Liver (tissue), 3 donors: ENCODE results near the gene GRIA1.

ENCODE experiments used
- FOXA2 ChIP-seq: IDR thresholded peaks from 2 replicates; pipeline ENCODE4 v1.6.1; 2016; ENCODE audit warnings: antibody characterized with exemption
- JUND ChIP-seq, 2 donors: IDR thresholded peaks; 2 replicates each; pipeline ENCODE4 v1.6.1; 2016; ENCODE audit warnings: antibody characterized with exemption in 2 of 2
- NR2F2 ChIP-seq: IDR thresholded peaks from 2 replicates; pipeline ENCODE4 v1.6.1; 2016; ENCODE audit warnings: antibody characterized with exemption
- RAD21 ChIP-seq, 2 donors: IDR thresholded peaks; 2 replicates each; pipeline ENCODE4 v1.6.1; 2016; ENCODE audit warnings: antibody characterized with exemption in 2 of 2, mild to moderate bottlenecking in 2 of 2
- SP1 ChIP-seq: IDR thresholded peaks from 2 replicates; pipeline ENCODE4 v1.6.1; 2018; ENCODE audit warnings: antibody characterized with exemption, mild to moderate bottlenecking
- TF ChIP-seq, protein P1 (sequence below): fragments of 150-350 bp; IDR thresholded peaks from 2 replicates; pipeline ENCODE4 v1.5.1; 2017; ENCODE audit warnings: improper control_type of control experiment, low read depth, low read length; ENCODE audit not compliant: missing input control
- TF ChIP-seq, protein P2 (sequence below): IDR thresholded peaks from 2 replicates; pipeline ENCODE4 v1.6.1; 2016; ENCODE audit warnings: antibody characterized with exemption, mild to moderate bottlenecking
- TF ChIP-seq, protein P3 (sequence below): IDR thresholded peaks from 2 replicates; pipeline ENCODE4 v1.6.1; 2016; ENCODE audit warnings: antibody characterized with exemption
- donor health status: healthy.
- donor health status: healthy.

DNA sequence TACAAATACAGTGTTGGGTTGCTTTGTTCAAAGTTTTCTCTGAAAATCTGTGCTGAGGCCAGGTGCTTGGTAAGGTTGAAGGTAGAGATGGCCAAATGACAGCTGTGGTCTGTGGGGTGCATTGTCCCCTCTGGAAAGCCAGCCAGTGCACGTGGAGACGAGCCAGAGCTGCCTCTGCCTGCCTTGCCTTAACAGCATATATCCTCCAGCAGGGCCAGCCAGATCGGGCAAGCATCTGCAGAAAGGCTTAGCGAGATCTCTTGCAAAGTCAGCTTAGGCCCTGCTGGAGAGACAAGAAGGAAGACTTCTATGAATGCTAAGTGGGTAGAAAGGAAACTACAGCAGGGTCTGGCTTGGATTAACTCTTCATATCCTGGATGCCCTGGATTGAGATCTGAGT is 49.5 kb downstream of the GRIA1 start:
- TF ChIP-seq, protein P1, sequence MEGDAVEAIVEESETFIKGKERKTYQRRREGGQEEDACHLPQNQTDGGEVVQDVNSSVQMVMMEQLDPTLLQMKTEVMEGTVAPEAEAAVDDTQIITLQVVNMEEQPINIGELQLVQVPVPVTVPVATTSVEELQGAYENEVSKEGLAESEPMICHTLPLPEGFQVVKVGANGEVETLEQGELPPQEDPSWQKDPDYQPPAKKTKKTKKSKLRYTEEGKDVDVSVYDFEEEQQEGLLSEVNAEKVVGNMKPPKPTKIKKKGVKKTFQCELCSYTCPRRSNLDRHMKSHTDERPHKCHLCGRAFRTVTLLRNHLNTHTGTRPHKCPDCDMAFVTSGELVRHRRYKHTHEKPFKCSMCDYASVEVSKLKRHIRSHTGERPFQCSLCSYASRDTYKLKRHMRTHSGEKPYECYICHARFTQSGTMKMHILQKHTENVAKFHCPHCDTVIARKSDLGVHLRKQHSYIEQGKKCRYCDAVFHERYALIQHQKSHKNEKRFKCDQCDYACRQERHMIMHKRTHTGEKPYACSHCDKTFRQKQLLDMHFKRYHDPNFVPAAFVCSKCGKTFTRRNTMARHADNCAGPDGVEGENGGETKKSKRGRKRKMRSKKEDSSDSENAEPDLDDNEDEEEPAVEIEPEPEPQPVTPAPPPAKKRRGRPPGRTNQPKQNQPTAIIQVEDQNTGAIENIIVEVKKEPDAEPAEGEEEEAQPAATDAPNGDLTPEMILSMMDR = no peak
- no peak for TF ChIP-seq FOXA2
- TF ChIP-seq, protein P2, sequence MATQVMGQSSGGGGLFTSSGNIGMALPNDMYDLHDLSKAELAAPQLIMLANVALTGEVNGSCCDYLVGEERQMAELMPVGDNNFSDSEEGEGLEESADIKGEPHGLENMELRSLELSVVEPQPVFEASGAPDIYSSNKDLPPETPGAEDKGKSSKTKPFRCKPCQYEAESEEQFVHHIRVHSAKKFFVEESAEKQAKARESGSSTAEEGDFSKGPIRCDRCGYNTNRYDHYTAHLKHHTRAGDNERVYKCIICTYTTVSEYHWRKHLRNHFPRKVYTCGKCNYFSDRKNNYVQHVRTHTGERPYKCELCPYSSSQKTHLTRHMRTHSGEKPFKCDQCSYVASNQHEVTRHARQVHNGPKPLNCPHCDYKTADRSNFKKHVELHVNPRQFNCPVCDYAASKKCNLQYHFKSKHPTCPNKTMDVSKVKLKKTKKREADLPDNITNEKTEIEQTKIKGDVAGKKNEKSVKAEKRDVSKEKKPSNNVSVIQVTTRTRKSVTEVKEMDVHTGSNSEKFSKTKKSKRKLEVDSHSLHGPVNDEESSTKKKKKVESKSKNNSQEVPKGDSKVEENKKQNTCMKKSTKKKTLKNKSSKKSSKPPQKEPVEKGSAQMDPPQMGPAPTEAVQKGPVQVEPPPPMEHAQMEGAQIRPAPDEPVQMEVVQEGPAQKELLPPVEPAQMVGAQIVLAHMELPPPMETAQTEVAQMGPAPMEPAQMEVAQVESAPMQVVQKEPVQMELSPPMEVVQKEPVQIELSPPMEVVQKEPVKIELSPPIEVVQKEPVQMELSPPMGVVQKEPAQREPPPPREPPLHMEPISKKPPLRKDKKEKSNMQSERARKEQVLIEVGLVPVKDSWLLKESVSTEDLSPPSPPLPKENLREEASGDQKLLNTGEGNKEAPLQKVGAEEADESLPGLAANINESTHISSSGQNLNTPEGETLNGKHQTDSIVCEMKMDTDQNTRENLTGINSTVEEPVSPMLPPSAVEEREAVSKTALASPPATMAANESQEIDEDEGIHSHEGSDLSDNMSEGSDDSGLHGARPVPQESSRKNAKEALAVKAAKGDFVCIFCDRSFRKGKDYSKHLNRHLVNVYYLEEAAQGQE = no peak
- TF ChIP-seq, protein P3, sequence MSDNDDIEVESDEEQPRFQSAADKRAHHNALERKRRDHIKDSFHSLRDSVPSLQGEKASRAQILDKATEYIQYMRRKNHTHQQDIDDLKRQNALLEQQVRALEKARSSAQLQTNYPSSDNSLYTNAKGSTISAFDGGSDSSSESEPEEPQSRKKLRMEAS = no peak
- TF ChIP-seq RAD21 (IDR thresholded peaks at IDR 0.05) = no peak
- TF ChIP-seq NR2F2 = no peak
- TF ChIP-seq JUND (IDR thresholded peaks at IDR 0.05) = no peak
- no peak for TF ChIP-seq SP1
